ENCODE results near the gene ARID4B.
A peak's percentile ranks its signal among the peaks of the same experiment; 100 is the strongest.

ARID4B gene

DNA sequence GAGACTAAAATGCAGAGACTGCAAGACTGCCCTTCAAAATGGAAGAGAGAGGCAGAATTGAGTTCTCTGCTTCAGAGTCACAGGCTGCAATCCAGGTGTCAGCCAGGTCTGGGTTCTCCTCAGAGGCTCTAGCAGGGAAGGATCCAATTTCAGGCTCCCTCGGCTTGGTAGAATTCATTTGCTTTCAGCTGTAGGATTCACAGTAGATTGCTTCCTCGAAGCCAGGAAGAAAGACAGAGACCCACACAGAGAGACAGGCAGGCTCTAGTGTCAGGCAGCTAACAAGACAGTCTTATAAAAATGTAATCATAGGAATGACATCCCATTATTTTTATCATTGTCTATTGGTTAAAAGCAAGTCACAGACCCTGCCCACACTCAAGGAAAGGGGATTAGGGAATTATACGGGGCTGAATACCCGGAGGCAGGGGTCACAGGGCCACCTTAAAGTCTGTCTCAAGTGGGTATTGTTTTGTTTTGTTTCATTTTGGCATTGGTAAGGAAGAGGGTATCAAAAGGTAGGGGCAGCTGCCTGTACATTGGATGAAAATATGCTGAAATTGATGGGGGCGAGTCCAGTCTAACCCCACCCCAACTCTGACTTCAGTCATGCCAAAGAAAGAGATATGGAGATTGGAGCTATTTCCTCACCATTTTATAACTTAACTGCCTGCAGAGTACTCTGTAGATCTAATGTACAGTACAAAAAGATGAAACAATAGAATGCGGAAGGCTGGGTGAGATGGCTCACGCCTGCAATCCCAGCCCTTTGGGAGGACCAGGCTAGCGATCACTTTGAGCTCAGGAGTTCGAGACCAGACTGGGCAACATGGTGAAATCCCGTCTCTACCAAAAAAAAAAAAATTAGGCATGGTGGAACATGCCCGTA, 29.8 kb upstream of the ARID4B start (continued):
- TF ChIP-seq, protein P1, sequence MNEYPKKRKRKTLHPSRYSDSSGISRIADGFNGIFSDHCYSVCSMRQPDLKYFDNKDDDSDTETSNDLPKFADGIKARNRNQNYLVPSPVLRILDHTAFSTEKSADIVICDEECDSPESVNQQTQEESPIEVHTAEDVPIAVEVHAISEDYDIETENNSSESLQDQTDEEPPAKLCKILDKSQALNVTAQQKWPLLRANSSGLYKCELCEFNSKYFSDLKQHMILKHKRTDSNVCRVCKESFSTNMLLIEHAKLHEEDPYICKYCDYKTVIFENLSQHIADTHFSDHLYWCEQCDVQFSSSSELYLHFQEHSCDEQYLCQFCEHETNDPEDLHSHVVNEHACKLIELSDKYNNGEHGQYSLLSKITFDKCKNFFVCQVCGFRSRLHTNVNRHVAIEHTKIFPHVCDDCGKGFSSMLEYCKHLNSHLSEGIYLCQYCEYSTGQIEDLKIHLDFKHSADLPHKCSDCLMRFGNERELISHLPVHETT (tag by site-specific recombination; IDR thresholded peaks at IDR 0.05), result no peak
- TF ChIP-seq, protein P2, sequence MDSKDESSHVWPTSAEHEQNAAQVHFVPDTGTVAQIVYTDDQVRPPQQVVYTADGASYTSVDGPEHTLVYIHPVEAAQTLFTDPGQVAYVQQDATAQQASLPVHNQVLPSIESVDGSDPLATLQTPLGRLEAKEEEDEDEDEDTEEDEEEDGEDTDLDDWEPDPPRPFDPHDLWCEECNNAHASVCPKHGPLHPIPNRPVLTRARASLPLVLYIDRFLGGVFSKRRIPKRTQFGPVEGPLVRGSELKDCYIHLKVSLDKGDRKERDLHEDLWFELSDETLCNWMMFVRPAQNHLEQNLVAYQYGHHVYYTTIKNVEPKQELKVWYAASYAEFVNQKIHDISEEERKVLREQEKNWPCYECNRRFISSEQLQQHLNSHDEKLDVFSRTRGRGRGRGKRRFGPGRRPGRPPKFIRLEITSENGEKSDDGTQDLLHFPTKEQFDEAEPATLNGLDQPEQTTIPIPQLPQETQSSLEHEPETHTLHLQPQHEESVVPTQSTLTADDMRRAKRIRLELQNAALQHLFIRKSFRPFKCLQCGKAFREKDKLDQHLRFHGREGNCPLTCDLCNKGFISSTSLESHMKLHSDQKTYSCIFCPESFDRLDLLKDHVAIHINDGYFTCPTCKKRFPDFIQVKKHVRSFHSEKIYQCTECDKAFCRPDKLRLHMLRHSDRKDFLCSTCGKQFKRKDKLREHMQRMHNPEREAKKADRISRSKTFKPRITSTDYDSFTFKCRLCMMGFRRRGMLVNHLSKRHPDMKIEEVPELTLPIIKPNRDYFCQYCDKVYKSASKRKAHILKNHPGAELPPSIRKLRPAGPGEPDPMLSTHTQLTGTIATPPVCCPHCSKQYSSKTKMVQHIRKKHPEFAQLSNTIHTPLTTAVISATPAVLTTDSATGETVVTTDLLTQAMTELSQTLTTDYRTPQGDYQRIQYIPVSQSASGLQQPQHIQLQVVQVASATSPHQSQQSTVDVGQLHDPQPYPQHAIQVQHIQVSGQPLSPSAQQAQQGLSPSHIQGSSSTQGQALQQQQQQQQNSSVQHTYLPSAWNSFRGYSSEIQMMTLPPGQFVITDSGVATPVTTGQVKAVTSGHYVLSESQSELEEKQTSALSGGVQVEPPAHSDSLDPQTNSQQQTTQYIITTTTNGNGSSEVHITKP (tag by site-specific recombination; IDR thresholded peaks at IDR 0.05), result peak; percentile 62
- TF ChIP-seq, protein P3, sequence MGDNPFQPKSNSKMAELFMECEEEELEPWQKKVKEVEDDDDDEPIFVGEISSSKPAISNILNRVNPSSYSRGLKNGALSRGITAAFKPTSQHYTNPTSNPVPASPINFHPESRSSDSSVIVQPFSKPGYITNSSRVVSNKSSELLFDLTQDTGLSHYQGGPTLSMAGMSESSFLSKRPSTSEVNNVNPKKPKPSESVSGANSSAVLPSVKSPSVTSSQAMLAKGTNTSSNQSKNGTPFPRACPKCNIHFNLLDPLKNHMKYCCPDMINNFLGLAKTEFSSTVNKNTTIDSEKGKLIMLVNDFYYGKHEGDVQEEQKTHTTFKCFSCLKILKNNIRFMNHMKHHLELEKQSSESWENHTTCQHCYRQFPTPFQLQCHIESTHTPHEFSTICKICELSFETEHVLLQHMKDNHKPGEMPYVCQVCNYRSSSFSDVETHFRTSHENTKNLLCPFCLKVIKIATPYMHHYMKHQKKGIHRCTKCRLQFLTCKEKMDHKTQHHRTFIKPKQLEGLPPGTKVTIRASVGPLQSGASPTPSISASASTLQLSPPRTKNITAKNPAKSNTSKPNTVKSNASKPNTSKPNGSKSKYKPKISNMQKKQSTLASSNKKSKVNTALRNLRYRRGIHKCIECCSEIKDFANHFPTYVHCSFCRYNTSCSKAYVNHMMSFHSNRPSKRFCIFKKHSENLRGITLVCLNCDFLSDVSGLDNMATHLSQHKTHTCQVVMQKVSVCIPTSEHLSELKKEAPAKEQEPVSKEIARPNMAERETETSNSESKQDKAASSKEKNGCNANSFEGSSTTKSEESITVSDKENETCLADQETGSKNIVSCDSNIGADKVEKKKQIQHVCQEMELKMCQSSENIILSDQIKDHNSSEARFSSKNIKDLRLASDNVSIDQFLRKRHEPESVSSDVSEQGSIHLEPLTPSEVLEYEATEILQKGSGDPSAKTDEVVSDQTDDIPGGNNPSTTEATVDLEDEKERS (tag by site-specific recombination; IDR thresholded peaks at IDR 0.05), result no peak
- TF ChIP-seq GLIS1 (tag by site-specific recombination; IDR thresholded peaks at IDR 0.05) (peak; percentile 54), ZNF292 (tag by site-specific recombination; IDR thresholded peaks at IDR 0.05; ENCODE audit: borderline replicate concordance, low read depth) (no peak), ZNF184 (tag by site-specific recombination; IDR thresholded peaks at IDR 0.05) (no peak)
- TF ChIP-seq, protein P4, sequence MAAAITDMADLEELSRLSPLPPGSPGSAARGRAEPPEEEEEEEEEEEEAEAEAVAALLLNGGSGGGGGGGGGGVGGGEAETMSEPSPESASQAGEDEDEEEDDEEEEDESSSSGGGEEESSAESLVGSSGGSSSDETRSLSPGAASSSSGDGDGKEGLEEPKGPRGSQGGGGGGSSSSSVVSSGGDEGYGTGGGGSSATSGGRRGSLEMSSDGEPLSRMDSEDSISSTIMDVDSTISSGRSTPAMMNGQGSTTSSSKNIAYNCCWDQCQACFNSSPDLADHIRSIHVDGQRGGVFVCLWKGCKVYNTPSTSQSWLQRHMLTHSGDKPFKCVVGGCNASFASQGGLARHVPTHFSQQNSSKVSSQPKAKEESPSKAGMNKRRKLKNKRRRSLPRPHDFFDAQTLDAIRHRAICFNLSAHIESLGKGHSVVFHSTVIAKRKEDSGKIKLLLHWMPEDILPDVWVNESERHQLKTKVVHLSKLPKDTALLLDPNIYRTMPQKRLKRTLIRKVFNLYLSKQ (tag by site-specific recombination; IDR thresholded peaks at IDR 0.05; ENCODE audit: borderline replicate concordance), result no peak
- TF ChIP-seq, protein P5, sequence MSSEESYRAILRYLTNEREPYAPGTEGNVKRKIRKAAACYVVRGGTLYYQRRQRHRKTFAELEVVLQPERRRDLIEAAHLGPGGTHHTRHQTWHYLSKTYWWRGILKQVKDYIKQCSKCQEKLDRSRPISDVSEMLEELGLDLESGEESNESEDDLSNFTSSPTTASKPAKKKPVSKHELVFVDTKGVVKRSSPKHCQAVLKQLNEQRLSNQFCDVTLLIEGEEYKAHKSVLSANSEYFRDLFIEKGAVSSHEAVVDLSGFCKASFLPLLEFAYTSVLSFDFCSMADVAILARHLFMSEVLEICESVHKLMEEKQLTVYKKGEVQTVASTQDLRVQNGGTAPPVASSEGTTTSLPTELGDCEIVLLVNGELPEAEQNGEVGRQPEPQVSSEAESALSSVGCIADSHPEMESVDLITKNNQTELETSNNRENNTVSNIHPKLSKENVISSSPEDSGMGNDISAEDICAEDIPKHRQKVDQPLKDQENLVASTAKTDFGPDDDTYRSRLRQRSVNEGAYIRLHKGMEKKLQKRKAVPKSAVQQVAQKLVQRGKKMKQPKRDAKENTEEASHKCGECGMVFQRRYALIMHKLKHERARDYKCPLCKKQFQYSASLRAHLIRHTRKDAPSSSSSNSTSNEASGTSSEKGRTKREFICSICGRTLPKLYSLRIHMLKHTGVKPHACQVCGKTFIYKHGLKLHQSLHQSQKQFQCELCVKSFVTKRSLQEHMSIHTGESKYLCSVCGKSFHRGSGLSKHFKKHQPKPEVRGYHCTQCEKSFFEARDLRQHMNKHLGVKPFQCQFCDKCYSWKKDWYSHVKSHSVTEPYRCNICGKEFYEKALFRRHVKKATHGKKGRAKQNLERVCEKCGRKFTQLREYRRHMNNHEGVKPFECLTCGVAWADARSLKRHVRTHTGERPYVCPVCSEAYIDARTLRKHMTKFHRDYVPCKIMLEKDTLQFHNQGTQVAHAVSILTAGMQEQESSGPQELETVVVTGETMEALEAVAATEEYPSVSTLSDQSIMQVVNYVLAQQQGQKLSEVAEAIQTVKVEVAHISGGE (tag by site-specific recombination; conservative IDR thresholded peaks at IDR 0.05; ENCODE audit: low read depth), result 0 out of 2 replicates have a peak, but pooled peaks have one; percentile 9

DNA sequence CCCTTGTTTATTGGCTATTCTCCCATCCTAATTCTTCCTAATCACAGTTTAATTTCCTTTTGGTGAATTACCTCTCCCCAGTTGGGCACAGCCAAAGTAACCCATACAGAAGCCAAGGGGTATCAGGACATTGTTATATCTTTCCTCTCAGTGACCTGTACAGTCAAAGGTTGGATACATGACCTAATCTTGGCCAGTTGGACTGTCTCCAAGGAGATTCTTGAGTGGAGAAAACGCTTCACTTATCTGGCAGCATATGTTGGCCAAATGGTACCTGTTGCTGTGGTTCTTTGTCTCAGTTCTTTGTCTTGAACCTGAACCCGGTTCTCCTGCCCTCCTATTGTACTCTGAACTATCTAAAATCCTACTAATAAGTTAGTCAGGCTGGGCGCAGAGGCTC, 23.9 kb upstream of the ARID4B start:
- POLR2A ChIA-PET, result interaction anchor here (0.7 to 1.2 kb wide), 3 partner anchors 12 to 246 kb away, joined by 4 to 6 read pairs (median 5); partner anchors contain the start of gene GGPS1
- Histone ChIP-seq H3K4me1 (ENCODE audit: control insufficient read depth, insufficient read depth, low read length) (no peaks in the 10 kb centered on the region), H3K9me3 (ENCODE audit: control insufficient read depth, insufficient read depth, low read depth, low read length) (no peaks in the 10 kb centered on the region), H3K27ac (ENCODE audit: extremely low read depth, low read depth, low read length) (no peak overlapping the region), H3K36me3 (ENCODE audit: control insufficient read depth in 2 of 2, insufficient read depth in 1 of 2, low read length in 2 of 2) (peaks cover 0 to 5% of the 10 kb centered on the region in 2 experiments; a peak in 1 of 3 replicates), H3K4me3 (ENCODE audit: low read depth, low read length) (no peak overlapping the region)
- TF ChIP-seq SCRT1 (tag by site-specific recombination; IDR thresholded peaks at IDR 0.05; ENCODE audit: borderline replicate concordance), result peak; percentile 46; the same call in 1 of the 2 replicates
- no peak for TF ChIP-seq ZBTB48 (tag by site-specific recombination; IDR thresholded peaks at IDR 0.05)
- TF ChIP-seq SCRT2 (tag by site-specific recombination; IDR thresholded peaks at IDR 0.05), result peak; percentile 93
- CTCF ChIA-PET, result interaction anchor here (0.7 kb wide), 1 partner anchor 224 kb away, joined by 3 read pairs; no protein-coding TSS in a partner anchor
